MM.1S (cell line): ENCODE measurements around the gene TFEB.

Source experiments
- EZH2 ChIP-seq: fragments of 300-600 bp; sonication (generic); optimal IDR thresholded peaks from 2 replicates; pipeline ENCODE3; 2017; ENCODE audit warnings: low read depth, mild to moderate bottlenecking, antibody characterized with exemption, low read length, mixed read lengths
- TF ChIP-seq, protein P1 (sequence below): fragments of 300-600 bp; sonication (generic); IDR thresholded peaks from 2 replicates; pipeline ENCODE4 v1.5.1; 2016; ENCODE audit warnings: antibody characterized with exemption, low read length, mixed read lengths

DNA sequence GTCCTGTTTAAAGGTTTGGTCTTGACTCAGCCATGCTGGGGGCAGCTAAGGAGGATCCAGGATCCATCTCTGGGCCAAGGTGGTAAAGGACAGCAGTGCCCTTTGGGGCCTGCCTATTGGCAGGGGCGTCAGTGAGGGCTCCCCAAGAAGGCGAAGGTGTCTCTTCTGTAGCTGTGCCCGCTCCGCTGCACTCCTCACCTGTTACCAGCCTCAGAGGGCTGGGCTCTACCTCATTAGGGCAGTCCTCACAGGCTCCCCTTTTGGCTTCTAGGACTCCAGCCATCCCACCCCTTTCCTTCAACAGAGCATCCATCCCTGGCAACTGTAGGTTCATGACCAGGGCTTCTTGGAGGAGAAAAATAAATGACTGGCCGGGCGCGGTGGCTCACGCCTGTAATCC, 34.0 kb upstream of the TFEB start:
- TF ChIP-seq, protein P1, sequence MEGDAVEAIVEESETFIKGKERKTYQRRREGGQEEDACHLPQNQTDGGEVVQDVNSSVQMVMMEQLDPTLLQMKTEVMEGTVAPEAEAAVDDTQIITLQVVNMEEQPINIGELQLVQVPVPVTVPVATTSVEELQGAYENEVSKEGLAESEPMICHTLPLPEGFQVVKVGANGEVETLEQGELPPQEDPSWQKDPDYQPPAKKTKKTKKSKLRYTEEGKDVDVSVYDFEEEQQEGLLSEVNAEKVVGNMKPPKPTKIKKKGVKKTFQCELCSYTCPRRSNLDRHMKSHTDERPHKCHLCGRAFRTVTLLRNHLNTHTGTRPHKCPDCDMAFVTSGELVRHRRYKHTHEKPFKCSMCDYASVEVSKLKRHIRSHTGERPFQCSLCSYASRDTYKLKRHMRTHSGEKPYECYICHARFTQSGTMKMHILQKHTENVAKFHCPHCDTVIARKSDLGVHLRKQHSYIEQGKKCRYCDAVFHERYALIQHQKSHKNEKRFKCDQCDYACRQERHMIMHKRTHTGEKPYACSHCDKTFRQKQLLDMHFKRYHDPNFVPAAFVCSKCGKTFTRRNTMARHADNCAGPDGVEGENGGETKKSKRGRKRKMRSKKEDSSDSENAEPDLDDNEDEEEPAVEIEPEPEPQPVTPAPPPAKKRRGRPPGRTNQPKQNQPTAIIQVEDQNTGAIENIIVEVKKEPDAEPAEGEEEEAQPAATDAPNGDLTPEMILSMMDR: no peak
- no peak for TF ChIP-seq EZH2
